GM18508 (cell line): Measurements from ENCODE around the gene TEX54.
"Not testable (repeated sequence)": the region's sequence is repeated elsewhere in the genome, so short reads cannot be mapped to it uniquely, and the experiment has no call there.

Experiments
- ATAC-seq: cut with Tn5 transposase; IDR thresholded peaks from one replicate; pipeline ENCODE4 v1.9.1; 2021; ENCODE audit warnings: moderate number of reproducible peaks; ENCODE audit not compliant: insufficient read depth, unreplicated experiment

Gene TEX54

DNA sequence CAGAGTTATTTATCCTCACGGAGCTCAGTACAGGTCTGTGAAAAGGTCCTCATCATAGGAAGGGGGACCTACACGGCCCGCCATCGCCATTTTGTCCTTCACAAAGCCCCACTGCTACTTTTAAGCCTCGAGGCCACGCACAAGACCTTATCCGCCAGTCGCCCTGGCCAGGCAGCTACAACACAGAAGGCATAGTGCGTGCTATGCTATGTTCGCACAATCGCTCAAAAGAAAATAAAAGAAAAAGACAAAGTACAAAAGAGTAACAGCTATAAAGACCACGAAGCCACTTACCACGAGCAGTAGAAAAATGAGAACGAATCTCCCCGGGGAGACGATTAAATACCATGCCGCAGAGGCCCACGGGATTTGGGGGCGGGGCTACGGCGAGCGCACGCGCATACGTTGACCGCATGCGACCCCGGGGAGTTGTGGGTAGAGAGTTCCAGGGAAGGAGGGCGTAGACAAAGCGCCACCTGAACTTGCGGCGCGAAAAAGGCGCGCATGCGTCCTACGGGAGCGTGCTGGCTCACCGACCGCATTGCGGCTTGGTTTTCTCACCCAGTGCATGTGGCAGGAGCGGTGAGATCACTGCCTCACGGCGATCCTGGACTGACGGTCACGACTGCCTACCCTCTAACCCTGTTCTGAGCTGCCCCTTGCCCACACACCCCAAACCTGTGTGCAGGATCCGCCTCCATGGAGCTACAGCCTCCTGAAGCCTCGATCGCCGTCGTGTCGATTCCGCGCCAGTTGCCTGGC lies 23.1 kb upstream of the TEX54 start:
- ATAC-seq: peak; percentile 59

DNA sequence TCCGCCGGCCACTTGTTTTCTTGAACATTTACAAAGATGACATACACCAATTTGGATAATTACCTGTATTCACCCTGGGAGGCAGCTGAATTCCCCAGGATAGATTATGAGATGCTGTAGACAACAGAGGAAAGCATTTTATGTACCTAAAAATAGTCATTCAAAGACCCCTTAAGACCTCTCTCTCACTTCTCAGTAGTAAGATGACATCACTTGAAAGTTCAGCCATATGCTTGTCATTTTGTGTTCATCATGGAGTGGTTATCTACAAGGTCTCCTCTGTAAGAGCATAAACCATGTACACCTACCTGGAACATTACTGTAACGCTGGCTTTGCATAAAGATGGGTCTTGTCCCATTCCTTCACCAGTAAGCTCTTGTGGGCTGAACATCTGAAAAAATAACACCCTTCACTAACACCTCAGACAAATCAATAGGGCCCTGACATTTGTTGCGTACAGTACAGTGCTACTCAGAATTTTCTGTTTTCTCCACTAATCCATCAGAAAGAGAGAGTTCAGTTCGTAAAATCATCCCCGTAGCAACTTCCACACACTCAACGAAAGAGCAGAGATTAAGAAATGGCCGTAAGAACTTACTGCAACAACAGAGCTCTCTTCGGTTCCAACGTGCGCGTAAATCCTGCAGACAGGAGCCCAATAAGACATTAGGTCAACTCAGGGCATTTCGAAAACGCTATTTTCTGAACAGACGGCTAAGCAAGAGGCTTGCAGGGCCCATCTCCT lies 22.4 kb upstream of the TEX54 start:
- ATAC-seq: no peak

DNA sequence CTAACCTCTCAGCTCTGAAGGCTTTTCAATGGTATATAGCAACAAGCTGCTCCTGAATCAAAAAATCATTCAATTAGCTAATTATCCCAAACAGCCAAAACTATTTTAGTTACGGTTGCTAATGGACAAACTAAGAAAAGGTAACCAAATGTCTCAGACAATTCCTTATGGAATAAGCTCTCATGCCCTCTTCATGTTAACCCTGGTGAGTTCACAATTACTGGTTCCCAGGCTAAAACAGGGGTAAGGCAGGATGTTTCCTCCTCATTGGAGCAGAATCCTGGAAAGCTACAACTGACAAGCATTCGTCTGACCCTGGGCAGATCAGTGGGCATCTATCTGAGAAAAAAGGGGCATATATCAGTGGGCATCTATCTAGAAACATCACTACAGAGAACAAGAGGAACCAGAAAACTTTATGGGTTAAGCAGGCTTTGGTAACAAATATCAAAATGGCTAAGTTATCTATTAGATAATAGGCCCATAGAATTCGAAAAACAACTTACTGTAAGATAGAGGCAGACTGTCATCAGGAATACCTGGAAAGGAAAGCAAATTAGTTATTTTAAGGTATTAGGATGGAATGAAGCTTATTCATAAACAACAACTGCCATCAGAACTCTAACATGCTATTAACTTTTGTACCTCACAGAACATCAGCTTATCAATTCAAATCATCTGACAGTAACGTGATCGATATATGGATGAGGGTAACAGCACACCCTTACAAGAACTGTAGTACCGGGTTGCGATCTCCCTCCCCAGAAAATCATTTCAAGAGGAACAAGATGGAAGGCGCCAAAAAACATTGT lies 21.6 kb upstream of the TEX54 start:
- no peak for ATAC-seq

DNA sequence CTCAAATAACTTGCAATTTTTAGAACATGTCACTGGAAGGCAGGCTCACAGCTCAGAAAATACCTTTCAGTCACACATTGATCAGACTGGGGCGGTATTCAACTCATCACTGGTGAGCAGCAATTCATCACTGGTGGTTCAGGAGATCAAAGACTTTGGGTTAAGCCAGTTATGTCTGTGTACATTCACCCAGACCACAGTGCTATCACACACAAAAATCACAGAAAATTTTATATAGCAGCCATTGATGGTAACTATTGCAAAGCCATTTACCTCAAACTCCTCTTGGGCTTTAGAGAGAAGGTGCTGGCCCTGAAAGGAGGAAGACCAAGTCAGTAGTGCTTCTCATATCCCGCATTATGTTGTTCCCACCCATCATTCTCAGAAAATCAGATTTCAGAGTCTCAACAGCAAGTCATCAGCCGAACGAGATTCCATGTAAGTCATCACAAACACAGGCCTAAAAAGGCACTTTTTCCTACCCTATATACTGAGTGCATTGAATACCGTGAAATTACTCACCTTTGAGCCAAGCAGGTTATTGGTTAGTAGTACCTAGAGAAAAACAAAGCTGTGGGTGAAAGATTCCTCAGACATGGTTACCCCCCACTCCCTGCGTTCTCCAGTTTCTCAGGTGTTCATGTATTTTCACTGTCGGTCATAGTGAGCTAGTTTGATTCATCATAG lies 20.8 kb upstream of the TEX54 start:
- ATAC-seq: no peak

DNA sequence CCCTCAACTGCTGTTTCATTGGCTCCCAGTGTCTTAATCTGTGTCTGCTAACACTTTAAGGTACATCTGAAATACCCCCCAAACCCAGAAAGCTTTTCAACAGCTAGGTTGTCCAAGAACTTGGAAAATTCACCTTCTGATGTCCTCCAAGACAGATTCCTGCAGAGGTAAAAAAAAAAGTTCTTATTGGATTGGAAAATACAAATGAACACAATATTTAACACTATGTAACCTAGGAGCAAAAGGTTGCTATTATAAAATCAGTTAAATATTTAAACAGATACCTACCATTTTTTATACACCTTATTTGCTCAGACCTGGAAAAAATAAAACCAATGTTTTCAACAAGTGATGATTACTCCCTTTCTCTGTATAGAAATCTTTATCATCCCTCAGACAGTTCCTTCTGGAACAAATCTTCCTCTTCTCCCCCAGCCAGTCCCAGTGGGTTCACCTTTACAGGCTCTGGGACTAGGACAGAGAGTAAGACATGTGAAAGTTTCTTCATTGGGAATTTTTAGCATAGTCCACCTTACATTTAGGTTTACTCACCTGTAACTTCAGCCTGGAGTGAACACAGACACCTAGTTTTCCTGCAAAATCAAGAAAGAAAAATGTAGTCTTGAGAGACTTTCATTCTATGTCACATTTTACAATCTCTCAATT lies 20.0 kb upstream of the TEX54 start:
- ATAC-seq: no peak

DNA sequence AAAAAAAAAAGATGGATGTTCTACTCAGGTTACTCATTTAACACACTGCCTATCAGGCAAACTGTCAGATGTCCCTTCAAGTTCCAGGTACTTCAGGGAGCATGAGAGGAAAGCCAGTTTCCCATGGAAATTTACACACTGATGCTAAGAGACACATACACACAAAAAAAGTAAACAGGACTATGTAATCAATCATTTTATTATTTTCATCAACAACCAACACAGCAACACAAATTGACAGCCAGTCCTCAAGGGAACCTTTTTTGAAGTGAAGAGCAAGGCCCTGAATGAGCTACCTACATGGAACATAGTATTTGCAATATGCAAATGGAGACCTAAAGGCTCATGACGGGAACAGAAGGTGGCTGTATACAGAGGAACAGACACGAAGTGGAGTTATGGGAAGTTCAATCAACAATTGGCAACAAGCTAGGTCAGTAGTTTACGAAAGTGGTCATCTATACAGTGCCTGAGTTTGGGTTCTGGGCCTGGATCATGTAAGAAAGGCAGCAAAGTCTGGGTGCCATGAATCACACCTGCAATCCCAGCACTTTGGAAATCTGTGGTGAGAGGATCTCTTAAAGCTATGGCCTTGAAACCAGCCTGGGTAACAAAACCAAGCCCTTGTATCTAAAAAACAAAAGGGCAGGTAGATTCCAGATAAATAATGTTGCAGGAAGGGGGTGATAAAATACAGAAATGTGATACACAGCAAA lies 19.3 kb upstream of the TEX54 start:
- ATAC-seq: no peak

DNA sequence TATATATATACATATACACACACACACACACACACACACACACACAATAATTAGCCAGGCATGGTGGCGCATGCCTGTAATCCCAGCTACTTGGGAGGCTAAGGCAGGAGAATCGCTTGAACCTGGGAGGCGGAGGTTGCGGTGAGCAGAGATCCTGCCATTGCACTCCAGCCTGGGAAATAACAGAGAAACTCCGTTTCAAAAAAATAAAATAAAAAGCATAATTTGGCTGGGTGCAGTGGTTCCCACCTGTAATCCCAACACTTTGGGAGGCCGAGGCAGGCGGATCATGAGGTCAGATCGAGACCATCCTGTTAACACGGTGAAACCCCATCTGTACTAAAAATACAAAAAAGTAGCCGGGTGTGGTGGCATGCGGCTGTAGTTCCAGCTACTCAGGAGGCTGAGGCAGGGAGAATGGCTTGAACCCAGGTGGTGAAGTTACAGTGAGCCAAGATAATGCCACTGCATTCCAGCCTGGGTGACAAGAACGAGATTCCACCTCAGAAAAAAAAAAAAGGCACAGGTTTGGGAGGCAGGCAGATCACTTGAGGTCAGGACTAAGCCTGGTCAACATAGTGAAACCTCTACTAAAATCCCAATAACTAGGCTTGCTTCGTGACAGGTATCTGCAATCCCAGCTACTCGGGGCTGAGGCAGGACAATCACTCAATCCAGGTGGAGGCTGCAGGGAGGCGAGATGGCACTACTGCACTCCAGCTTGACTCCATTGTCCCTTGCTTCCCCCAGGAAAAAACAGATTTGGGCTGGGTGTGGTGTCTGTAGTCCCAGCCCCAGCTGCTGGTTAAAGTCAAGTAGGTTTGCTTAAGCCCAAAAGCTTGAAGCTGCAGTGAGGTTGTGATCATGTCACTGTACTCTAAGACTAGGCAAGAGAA lies 18.5 kb upstream of the TEX54 start:
- no peak for ATAC-seq

DNA sequence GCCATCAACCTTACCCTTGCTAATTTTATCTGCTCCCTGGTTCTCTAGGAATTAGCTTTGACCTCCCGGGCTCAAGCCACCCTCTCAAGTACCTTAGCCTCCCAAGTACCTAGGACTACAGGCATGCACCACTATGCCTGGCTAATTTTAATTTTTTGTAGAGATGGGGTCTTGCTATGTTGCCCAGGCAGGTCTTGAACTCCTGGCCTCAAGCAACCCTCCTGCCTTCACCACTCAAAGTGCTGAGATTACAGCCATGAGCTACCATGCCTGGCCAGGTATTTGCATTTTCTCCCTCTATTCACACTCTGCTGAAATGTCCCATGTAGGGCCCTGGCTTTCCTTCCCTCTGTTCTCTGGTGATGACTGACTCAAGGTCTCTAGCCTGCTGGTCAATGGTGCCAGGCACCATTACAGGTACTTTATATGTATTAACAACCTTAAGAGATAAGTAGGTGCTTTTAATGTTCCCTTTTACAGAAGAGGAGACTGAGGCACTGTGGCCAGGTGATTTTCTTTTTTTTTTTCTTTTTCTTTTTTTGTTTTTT lies 15.2 kb upstream of the TEX54 start:
- no peak for ATAC-seq

DNA sequence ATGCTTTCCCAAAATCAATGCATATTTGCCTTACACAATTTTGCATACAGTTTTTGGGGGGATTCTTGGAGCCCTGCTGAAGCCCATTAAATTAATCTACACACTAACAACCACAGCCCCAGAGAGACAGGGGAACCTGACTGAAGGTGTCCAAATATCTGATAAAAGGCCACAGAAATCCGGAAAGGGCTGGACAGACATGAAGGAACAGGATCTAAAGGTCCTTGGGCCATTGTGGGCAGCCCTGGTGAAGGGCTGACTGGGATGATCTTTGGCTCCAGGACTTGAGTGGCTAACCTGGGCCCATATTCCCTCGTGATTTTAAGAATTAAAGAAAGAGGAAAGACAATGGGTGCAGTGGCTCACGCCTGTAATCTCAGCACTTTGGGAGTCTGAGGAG lies 13.5 kb upstream of the TEX54 start:
- ATAC-seq: no peak

DNA sequence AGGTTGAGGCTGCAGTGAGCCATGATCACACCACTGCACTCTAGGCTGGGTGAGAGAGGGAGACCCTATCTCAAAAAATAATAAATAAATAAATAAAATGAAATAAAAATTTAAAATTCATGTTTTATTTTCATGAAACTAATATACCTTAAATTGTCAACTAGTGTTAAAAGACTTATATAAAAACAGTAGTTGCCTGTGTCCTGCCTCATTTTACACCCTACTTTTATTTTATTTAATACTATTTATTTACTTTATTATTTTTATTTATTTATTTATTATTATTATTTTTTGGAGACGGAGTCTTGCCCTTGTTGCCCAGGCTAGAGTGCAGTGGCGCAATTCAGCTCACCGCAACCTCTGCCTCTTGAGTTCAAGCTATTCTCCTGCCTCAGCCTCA lies 11.5 kb upstream of the TEX54 start:
- ATAC-seq: no peak

DNA sequence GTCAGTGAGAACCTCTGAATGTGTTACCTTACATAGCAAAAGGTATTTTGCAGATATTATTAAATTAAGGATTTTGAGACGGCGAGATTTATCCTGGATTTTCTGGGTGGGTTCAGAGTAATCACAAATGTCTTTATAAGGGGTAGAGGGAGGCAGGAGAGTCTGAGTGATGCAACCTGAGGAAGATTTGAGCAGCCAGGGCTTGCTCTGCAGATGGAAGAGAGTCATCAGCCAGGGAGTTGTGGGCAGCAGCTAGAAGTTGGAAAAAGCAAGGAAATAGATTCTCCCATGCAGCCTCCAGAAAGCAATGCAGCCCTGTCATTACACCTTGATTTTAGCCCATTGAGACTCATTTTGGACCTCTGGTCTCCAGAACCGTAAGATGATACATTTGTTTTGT lies 10.8 kb upstream of the TEX54 start:
- ATAC-seq: no peak

DNA sequence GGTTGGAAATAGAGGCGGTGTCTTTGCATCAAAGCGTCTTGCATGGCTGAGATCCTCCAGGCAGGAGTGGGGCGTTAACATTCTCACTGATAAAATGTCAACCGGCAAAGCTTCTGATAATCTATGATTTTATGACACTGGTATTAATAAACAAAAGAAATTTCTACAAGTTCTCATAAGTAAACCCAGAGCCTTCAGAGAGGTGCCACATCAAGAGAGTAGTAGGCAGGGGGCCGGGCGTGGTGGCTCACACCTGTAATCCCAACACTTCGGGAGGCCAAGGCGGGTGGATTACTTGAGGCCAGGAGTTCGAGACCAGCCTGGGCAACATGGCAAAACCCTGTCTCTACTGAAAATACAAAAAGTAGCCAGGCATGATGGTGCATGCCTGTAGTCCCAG lies 10.2 kb upstream of the TEX54 start:
- ATAC-seq: not testable (repeated sequence)

DNA sequence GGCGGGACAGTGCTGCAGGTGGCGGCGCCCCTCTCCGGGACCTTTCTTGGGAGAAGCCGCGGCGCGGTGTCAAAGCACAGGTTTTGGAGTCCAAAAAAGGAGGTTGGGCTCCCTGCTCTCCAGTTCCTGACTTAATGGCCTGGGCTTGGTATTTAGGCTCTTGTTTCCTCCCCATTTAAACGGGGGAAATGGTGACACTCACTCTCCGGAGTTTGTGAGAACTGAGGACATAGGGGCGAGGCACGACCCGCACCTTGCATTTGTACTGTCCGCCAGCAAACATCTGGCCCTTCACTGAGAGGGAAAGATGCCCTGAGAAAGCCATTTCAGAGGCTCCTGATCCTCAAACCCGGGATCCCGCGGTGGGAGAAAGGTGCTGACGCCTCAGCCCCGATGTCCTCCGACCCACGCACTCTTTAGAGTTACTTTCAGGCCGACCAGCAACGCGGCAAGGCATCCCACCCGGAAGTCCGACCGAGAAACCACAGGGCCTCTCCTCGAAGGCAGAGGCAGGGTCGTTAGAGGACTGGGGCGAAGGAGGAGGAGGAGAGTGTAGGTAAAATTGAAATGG lies 9.6 kb upstream of the TEX54 start:
- no peak for ATAC-seq

DNA sequence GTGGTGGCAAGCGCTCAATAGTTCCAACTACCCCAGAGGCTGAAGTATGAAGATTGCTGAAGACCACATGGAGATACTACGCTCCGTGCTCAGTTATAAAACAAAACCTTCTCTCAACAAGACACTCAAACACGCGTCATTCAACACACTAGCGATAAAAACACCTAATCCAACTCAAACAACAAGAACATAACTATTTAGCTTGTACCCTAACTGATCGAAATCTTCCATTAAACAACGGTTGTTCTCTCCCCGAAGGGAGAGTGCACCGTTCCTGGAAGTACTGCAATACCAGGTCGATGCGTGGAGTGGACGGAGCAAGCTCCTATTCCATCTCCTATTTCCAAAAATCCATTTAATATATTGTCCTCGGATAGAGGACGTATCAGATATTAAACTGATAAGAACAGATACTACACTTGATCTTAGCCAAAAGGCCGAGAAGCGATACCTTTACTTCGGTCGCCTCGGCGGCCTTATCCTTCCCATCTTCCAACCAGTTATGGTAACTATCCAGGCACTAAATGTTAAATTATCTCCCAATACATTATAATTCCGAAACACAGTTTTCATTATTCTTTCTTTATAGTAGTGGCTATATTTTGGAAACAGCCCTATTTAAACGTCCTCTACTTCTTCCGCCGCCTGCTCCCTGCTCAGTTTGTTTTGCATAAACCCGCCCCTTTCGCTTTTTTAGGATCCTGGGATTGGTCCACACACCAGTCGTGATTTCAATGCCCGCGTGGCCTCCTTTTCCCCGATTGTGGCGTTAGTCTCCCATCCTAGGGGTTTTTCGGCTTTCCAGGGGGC lies 8.9 kb upstream of the TEX54 start:
- peak; percentile 61 for ATAC-seq

DNA sequence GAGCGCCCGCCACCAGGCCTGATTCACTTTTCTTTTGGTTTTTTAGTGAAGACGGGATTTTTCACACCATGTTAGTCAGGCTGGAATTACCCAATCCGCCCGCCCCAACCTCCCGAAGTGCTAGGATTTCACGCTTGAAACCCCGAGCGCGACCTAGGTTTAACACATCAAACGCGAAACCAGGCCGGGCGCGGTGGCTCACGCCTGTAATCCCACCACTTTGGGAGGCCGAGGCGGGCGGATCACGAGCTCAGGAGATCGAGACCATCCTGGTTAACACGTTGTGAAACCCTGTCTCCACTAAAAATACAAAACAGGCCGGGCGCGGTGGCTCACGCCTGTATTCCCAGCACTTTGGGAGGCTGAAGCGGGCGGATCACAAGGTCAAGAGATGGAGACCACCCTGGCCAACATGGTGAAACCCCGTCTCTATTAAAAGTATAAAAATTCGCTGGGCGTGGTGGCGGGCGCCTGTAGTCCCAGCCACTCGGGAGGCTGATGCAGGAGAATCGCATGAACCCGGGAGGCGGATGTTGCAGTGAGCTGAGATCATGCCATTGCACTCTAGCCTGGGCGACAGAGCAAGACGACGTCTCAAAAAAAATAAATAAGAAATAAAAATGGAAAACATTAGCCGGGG lies 8.2 kb upstream of the TEX54 start:
- not testable (repeated sequence) for ATAC-seq
